Measurements from ENCODE around the gene NTRK3.

Gene NTRK3

DNA sequence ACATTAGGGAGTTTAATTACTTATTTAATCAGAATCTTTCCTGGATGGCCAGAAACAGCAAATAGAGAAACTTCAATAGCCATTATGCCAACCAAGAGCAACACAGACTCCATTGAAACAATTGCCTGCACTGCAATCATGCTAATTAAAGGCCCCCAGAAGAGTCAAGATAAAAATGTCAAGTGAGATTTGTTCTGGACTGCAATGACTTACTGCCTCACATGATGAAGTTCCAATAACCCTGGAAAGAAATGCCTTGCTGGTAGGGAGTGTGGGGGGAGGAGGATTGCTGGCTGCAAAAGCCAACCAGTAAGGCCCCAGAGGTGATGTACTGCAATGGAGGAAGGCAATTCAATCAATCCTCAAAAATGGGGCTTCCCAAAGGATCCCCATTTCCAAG lies 257.9 kb downstream of the NTRK3 start (continued):
- TF ChIP-seq, protein P1, sequence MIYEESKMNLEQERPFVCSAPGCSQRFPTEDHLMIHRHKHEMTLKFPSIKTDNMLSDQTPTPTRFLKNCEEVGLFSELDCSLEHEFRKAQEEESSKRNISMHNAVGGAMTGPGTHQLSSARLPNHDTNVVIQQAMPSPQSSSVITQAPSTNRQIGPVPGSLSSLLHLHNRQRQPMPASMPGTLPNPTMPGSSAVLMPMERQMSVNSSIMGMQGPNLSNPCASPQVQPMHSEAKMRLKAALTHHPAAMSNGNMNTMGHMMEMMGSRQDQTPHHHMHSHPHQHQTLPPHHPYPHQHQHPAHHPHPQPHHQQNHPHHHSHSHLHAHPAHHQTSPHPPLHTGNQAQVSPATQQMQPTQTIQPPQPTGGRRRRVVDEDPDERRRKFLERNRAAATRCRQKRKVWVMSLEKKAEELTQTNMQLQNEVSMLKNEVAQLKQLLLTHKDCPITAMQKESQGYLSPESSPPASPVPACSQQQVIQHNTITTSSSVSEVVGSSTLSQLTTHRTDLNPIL (CRISPR knock-in tag; IDR thresholded peaks at IDR 0.05; ENCODE audit: low read depth) = no peak

DNA sequence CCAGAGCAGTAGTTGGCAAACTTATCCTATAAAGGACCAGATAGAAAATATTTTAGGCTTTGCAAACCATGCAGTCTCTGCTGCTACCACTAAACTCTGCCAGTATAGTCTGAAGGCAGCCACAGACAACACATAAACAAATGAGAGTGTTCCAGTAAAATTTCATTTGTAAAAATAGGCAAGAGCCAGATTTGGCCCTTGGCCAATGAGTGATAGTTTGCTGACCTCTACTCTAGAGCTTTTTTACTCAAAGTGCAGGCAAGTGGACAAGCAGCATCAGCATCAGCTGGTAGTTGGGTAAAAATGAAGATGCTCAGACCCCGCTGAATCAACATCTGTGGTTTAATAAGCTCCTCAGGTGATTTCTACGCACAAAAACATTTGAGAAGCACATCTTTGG lies 269.8 kb downstream of the NTRK3 start:
- no peak for ATAC-seq
- TF ChIP-seq BACH2 (CRISPR knock-in tag; IDR thresholded peaks at IDR 0.05; ENCODE audit: borderline replicate concordance) = no peak
- no peak for TF ChIP-seq ISL1 (CRISPR knock-in tag; IDR thresholded peaks at IDR 0.05)
- no peak for TF ChIP-seq OSR1 (CRISPR knock-in tag; IDR thresholded peaks at IDR 0.05)
- no peak for TF ChIP-seq ZFP3 (CRISPR knock-in tag; IDR thresholded peaks at IDR 0.05)
- no peak for TF ChIP-seq ZNF565 (CRISPR knock-in tag; conservative IDR thresholded peaks at IDR 0.05; ENCODE audit: low read depth)
- no peak for TF ChIP-seq PPARA (CRISPR knock-in tag; IDR thresholded peaks at IDR 0.05; ENCODE audit: borderline replicate concordance)
- TF ChIP-seq, protein P2, sequence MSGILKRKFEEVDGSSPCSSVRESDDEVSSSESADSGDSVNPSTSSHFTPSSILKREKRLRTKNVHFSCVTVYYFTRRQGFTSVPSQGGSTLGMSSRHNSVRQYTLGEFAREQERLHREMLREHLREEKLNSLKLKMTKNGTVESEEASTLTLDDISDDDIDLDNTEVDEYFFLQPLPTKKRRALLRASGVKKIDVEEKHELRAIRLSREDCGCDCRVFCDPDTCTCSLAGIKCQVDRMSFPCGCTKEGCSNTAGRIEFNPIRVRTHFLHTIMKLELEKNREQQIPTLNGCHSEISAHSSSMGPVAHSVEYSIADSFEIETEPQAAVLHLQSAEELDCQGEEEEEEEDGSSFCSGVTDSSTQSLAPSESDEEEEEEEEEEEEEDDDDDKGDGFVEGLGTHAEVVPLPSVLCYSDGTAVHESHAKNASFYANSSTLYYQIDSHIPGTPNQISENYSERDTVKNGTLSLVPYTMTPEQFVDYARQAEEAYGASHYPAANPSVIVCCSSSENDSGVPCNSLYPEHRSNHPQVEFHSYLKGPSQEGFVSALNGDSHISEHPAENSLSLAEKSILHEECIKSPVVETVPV (CRISPR knock-in tag; IDR thresholded peaks at IDR 0.05) = no peak
- TF ChIP-seq, protein P3, sequence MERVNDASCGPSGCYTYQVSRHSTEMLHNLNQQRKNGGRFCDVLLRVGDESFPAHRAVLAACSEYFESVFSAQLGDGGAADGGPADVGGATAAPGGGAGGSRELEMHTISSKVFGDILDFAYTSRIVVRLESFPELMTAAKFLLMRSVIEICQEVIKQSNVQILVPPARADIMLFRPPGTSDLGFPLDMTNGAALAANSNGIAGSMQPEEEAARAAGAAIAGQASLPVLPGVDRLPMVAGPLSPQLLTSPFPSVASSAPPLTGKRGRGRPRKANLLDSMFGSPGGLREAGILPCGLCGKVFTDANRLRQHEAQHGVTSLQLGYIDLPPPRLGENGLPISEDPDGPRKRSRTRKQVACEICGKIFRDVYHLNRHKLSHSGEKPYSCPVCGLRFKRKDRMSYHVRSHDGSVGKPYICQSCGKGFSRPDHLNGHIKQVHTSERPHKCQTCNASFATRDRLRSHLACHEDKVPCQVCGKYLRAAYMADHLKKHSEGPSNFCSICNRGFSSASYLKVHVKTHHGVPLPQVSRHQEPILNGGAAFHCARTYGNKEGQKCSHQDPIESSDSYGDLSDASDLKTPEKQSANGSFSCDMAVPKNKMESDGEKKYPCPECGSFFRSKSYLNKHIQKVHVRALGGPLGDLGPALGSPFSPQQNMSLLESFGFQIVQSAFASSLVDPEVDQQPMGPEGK (CRISPR knock-in tag; IDR thresholded peaks at IDR 0.05; ENCODE audit: borderline replicate concordance) = no peak
- TF ChIP-seq ZC3H10 (CRISPR knock-in tag; IDR thresholded peaks at IDR 0.05) = no peak
- TF ChIP-seq, protein P1 (CRISPR knock-in tag; IDR thresholded peaks at IDR 0.05; ENCODE audit: low read depth) = no peak
- TF ChIP-seq, protein P4, sequence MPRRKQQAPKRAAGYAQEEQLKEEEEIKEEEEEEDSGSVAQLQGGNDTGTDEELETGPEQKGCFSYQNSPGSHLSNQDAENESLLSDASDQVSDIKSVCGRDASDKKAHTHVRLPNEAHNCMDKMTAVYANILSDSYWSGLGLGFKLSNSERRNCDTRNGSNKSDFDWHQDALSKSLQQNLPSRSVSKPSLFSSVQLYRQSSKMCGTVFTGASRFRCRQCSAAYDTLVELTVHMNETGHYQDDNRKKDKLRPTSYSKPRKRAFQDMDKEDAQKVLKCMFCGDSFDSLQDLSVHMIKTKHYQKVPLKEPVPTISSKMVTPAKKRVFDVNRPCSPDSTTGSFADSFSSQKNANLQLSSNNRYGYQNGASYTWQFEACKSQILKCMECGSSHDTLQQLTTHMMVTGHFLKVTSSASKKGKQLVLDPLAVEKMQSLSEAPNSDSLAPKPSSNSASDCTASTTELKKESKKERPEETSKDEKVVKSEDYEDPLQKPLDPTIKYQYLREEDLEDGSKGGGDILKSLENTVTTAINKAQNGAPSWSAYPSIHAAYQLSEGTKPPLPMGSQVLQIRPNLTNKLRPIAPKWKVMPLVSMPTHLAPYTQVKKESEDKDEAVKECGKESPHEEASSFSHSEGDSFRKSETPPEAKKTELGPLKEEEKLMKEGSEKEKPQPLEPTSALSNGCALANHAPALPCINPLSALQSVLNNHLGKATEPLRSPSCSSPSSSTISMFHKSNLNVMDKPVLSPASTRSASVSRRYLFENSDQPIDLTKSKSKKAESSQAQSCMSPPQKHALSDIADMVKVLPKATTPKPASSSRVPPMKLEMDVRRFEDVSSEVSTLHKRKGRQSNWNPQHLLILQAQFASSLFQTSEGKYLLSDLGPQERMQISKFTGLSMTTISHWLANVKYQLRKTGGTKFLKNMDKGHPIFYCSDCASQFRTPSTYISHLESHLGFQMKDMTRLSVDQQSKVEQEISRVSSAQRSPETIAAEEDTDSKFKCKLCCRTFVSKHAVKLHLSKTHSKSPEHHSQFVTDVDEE (CRISPR knock-in tag; IDR thresholded peaks at IDR 0.05) = no peak
- no peak for TF ChIP-seq TOX (CRISPR knock-in tag; IDR thresholded peaks at IDR 0.05; ENCODE audit: borderline replicate concordance)
- TF ChIP-seq, protein P5, sequence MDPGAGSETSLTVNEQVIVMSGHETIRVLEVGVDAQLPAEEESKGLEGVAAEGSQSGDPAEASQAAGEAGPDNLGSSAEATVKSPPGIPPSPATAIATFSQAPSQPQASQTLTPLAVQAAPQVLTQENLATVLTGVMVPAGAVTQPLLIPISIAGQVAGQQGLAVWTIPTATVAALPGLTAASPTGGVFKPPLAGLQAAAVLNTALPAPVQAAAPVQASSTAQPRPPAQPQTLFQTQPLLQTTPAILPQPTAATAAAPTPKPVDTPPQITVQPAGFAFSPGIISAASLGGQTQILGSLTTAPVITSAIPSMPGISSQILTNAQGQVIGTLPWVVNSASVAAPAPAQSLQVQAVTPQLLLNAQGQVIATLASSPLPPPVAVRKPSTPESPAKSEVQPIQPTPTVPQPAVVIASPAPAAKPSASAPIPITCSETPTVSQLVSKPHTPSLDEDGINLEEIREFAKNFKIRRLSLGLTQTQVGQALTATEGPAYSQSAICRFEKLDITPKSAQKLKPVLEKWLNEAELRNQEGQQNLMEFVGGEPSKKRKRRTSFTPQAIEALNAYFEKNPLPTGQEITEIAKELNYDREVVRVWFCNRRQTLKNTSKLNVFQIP (CRISPR knock-in tag; IDR thresholded peaks at IDR 0.05; ENCODE audit: borderline replicate concordance, low read depth) = no peak

DNA sequence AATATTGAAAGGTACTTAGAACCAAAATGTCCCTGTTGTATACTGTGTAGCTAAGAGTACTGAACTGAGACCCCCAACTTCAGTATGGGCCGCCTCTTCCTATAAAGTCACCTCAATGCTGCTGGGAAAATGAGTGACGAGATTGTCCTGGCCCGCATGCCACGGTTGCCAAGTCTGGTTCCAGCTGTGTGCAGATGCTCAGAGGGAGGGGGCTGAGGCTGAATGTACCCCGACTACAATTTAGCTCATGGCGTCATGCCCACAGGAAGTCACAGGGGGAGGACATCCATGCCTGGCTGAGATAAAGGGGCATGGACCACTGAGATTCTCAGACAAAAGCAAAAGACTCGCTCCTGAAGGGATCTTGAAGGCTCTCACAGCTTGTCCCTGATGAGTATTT lies 271.1 kb downstream of the NTRK3 start:
- ATAC-seq = no peak
- TF ChIP-seq, protein P5 (CRISPR knock-in tag; IDR thresholded peaks at IDR 0.05; ENCODE audit: borderline replicate concordance, low read depth) = no peak
- TF ChIP-seq, protein P4 (CRISPR knock-in tag; IDR thresholded peaks at IDR 0.05) = no peak
- TF ChIP-seq RARB (CRISPR knock-in tag; IDR thresholded peaks at IDR 0.05) (no peak), TCF4 (CRISPR knock-in tag; IDR thresholded peaks at IDR 0.05; ENCODE audit: borderline replicate concordance) (no peak), ZFP3 (CRISPR knock-in tag; IDR thresholded peaks at IDR 0.05) (no peak), CSDC2 (CRISPR knock-in tag; IDR thresholded peaks at IDR 0.05) (no peak), ZNF70 (CRISPR knock-in tag; IDR thresholded peaks at IDR 0.05) (no peak), TOX (CRISPR knock-in tag; IDR thresholded peaks at IDR 0.05; ENCODE audit: borderline replicate concordance) (no peak), GLIS3 (CRISPR knock-in tag; IDR thresholded peaks at IDR 0.05) (no peak)
- TF ChIP-seq, protein P1 (CRISPR knock-in tag; IDR thresholded peaks at IDR 0.05; ENCODE audit: low read depth) = no peak

Measured in SK-N-SH treated with all-trans-retinoic acid at 6 μM for 48 hours (cell line).